Spleen (tissue), 11 donors: Measurements from ENCODE around the gene CACNA1H. TPM values are rescaled to one million over a fixed set of nuclear protein-coding genes. Genes with fewer than 3 reads are reported as not detected.
"Not testable (repeated sequence)": the region's sequence is repeated elsewhere in the genome, so short reads cannot be mapped to it uniquely, and the experiment has no call there.

Experiments used
- DNase-seq: peaks from one replicate; pipeline ENCODE4 v3.0.0-alpha.2; 2020
- H3K27ac ChIP-seq, 8 donors: fragments of 200-600 bp; sonication (generic) in 7 of 8; 1 replicate in 4 of 8; 2 replicates in 4 of 8; pipeline versions ENCODE4 v1.5.0 to v1.8.0; 2016 to 2021; ENCODE audit warnings: inconsistent platforms in 4 of 8, mild to moderate bottlenecking in 4 of 8, moderate library complexity in 1 of 8
- H3K27me3 ChIP-seq, 7 donors: fragments of 200-600 bp; sonication (generic) in 6 of 7; replicated peaks in 1 of 7; 1 replicate in 4 of 7; 2 replicates in 3 of 7; pipeline versions ENCODE4 v1.5.0 to v1.8.0; 2016 to 2021; ENCODE audit warnings: inconsistent platforms in 3 of 7, mild to moderate bottlenecking in 1 of 7
- H3K36me3 ChIP-seq, 6 donors: fragments of 200-600 bp; sonication (generic) in 5 of 6; 1 replicate in 4 of 6; 2 replicates in 2 of 6; pipeline versions ENCODE4 v1.5.0 to v1.8.0; 2016 to 2021; ENCODE audit warnings: inconsistent platforms in 2 of 6
- H3K4me1 ChIP-seq, 6 donors: fragments of 200-600 bp; sonication (generic) in 5 of 6; 1 replicate in 3 of 6; 2 replicates in 3 of 6; pipeline versions ENCODE4 v1.5.0 to v1.8.0; 2016 to 2021; ENCODE audit warnings: inconsistent platforms in 3 of 6
- H3K4me3 ChIP-seq, 8 donors: fragments of 200-600 bp; sonication (generic) in 7 of 8; 1 replicate in 4 of 8; 2 replicates in 4 of 8; pipeline versions ENCODE4 v1.5.0 to v1.8.0; 2016 to 2021; ENCODE audit warnings: inconsistent platforms in 4 of 8, mild to moderate bottlenecking in 4 of 8, moderate library complexity in 2 of 8
- H3K9me3 ChIP-seq, 8 donors: fragments of 200-600 bp; sonication (generic) in 7 of 8; 1 replicate in 4 of 8; 2 replicates in 4 of 8; pipeline versions ENCODE4 v1.5.0 to v1.8.0; 2016 to 2021; ENCODE audit warnings: inconsistent platforms in 4 of 8
- CTCF ChIP-seq, 11 experiments: fragments of 200-600 bp in 7 of 11; fragments of 450-650 bp in 4 of 11; sonication (generic) in 4 of 11; IDR thresholded peaks in 8 of 11; conservative IDR thresholded peaks in 3 of 11; 1 replicate in 7 of 11; 2 replicates in 4 of 11; pipeline versions ENCODE4 v1.4.0 to v1.8.0; 2016 to 2021; ENCODE audit warnings: antibody characterized with exemption in 11 of 11, inconsistent platforms in 4 of 11, mild to moderate bottlenecking in 1 of 11
- POLR2A ChIP-seq, 3 donors: fragments of 450-650 bp; IDR thresholded peaks; one replicate each; pipeline ENCODE4 v1.5.1; 2017; ENCODE audit warnings: antibody characterized with exemption in 3 of 3, mild to moderate bottlenecking in 1 of 3
- POLR2AphosphoS5 ChIP-seq, 3 donors: sonication (generic); formaldehyde crosslinking; IDR thresholded peaks; one replicate each; pipeline ENCODE4 v1.5.1; 2017; ENCODE audit warnings: antibody characterized with exemption in 3 of 3
- WGBS, 5 donors: extraction: QIAGEN DNeasy Blood & Tissue Kit in 3 of 5; methylation state at CpG; one replicate each; pipeline versions ENCODE4 v1.1.5 to v1.1.7; 2013 to 2018; 5-methylcytosine and 5-hydroxymethylcytosine counted together
- intact Hi-C: fragments of 100-400 bp; cut with DNase I; formaldehyde crosslinking; loops from one replicate; pipeline ENCODE4 v1.15.0; 2023; ENCODE audit warnings: low total_unique reads
- polyA plus RNA-seq, 3 donors: library from polyadenylated mRNA; stranded (reverse); fragments of 200-250 nt; gene quantifications; one replicate each; pipeline ENCODE4 v1.2.1, GENCODE V29; 2013
- total RNA-seq, 7 donors: library from RNA; depleted of rRNA in 3 of 7; stranded (reverse); fragments of >200 nt in 3 of 7; fragmentation: NEBNext Ultra II Directional in 4 of 7; extraction: Animal tissue kit (Norgen Biotek cat#: 25700) in 4 of 7; gene quantifications; one replicate each; pipeline versions ENCODE4 v1.1.0 to v1.2.1, GENCODE V29; 2016 to 2021
- donor health status: healthy with polysubstance abuse.
- donor health status: DM: no; HTN: no; CAD: no; lungs with moderate emphysema.
- donor health status: DM: no; HTN: no; CAD: no.
- donor health status: Bipolar disorder and iron deficiency.
- donor health status: healthy.
- donor health status: DM: no; HTN: no; CAD: no.
- donor health status: DM: yes; HTN: yes; CAD: no.

Gene CACNA1H
- total and polyA plus RNA-seq, 10 donors: 0.33 to 2.1 (median 0.70) TPM

- H3K27me3 ChIP-seq: peaks cover 0 to 35% (median 0%) of the 10 kb centered on the region in 7 donors
- H3K4me3 ChIP-seq, H3K9me3 ChIP-seq, H3K27ac ChIP-seq, intact Hi-C loops, H3K36me3 ChIP-seq: not testable (repeated sequence)
- DNase-seq: peak; percentile 34
- WGBS, 5 donors: 63 to 76% (median 66%) methylated on average over 13 to 31 of the region's 32 CpGs
- H3K4me1 ChIP-seq: peaks cover 0 to 15% (median 3%) of the 10 kb centered on the region in 6 donors
Observed at GRCh38 chr16:1243907-1244850, 91.3 kb downstream of the CACNA1H start.

- intact Hi-C loops: no loop called here
- peaks cover 0 to 35% (median 0%) of the 10 kb centered on the region in 7 donors for H3K27me3 ChIP-seq
- WGBS, 5 donors: 47 to 71% (median 55%) methylated on average over 8 to 12 of the region's 12 CpGs
- DNase-seq: peak; percentile 35
- no peak overlapping the region for H3K27ac ChIP-seq
- H3K36me3 ChIP-seq: no peaks in the 10 kb centered on the region
- TF ChIP-seq CTCF (IDR thresholded peaks at IDR 0.05 in 8 of 11, conservative IDR thresholded peaks at IDR 0.05 in 3 of 11) (no peak), POLR2AphosphoS5 (IDR thresholded peaks at IDR 0.05) (peak in 1 of 3 donors; percentile 21), POLR2A (IDR thresholded peaks at IDR 0.05) (no peak)
- no peak overlapping the region for H3K4me3 ChIP-seq
- peaks cover 0 to 15% (median 3%) of the 10 kb centered on the region in 6 donors for H3K4me1 ChIP-seq
- H3K9me3 ChIP-seq: no peaks in the 10 kb centered on the region
Observed at GRCh38 chr16:1244881-1245280, 92.0 kb downstream of the CACNA1H start.

DNA sequence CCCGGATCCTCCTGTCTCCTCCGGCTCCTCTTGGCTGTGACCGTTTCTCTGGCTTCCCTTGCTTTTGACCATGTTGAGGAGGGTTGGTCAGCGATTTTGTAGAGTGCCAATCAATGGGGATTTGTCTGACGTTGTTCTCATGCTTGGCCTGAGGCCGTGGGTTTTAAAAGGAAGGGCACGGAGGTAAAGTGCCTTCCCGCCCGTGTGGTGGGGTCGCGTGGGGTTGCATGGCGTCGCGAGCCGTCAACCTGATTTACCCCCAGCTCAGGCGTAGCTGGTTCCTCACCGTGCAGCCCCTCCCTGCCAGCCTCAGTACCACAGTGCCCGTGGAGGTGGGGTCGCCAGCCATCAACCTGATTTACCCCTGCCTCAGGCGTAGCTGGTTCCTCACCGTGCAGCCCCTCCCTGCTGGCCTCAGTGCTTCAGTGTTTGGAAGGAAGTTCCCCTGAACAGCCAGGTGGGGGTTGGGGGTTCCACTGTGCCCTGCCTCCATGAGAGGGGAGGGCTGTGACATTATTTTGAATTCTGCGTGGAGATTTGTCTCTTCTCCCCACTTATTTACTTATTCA is 92.6 kb downstream of the CACNA1H start:
- Histone ChIP-seq H3K27ac (no peak overlapping the region), H3K4me3 (no peak overlapping the region), H3K36me3 (no peaks in the 10 kb centered on the region), H3K27me3 (peaks cover 0 to 31% (median 0%) of the 10 kb centered on the region in 7 donors), H3K4me1 (peaks cover 0 to 15% (median 3%) of the 10 kb centered on the region in 6 donors), H3K9me3 (no peaks in the 10 kb centered on the region)
- intact Hi-C loops: no loop called here
- TF ChIP-seq CTCF (IDR thresholded peaks at IDR 0.05 in 8 of 11, conservative IDR thresholded peaks at IDR 0.05 in 3 of 11) (no peak), POLR2AphosphoS5 (IDR thresholded peaks at IDR 0.05) (no peak), POLR2A (IDR thresholded peaks at IDR 0.05) (no peak)
- WGBS, 5 donors: 25 to 35% (median 26%) methylated on average over 22 of the region's 22 CpGs
- DNase-seq: peak; percentile 31

GRCh38 chr16:1247903-1248537 is 95.1 kb downstream of the CACNA1H start:
- WGBS, 5 donors: 85 to 91% (median 87%) methylated on average over 11 to 14 of the region's 14 CpGs
- H3K4me3 ChIP-seq, intact Hi-C loops, H3K9me3 ChIP-seq, H3K27ac ChIP-seq, H3K36me3 ChIP-seq, DNase-seq: not testable (repeated sequence)
- Histone ChIP-seq H3K4me1 (peaks cover 0 to 15% (median 3%) of the 10 kb centered on the region in 6 donors), H3K27me3 (peaks cover 0 to 31% (median 0%) of the 10 kb centered on the region in 7 donors)

- peaks cover 0 to 15% (median 3%) of the 10 kb centered on the region in 6 donors for H3K4me1 ChIP-seq
- WGBS, 5 donors: 70 to 88% methylated on average over 2 to 6 of the region's 43 CpGs; no CpG with 5 or more reads in 3 of the 5 donors
- peaks cover 0 to 25% (median 0%) of the 10 kb centered on the region in 7 donors for H3K27me3 ChIP-seq
- H3K4me3 ChIP-seq, H3K9me3 ChIP-seq, H3K27ac ChIP-seq, H3K36me3 ChIP-seq, intact Hi-C loops: not testable (repeated sequence)
- peak; percentile 41 for DNase-seq
Observed at GRCh38 chr16:1249031-1249755, 96.3 kb downstream of the CACNA1H start.

DNA sequence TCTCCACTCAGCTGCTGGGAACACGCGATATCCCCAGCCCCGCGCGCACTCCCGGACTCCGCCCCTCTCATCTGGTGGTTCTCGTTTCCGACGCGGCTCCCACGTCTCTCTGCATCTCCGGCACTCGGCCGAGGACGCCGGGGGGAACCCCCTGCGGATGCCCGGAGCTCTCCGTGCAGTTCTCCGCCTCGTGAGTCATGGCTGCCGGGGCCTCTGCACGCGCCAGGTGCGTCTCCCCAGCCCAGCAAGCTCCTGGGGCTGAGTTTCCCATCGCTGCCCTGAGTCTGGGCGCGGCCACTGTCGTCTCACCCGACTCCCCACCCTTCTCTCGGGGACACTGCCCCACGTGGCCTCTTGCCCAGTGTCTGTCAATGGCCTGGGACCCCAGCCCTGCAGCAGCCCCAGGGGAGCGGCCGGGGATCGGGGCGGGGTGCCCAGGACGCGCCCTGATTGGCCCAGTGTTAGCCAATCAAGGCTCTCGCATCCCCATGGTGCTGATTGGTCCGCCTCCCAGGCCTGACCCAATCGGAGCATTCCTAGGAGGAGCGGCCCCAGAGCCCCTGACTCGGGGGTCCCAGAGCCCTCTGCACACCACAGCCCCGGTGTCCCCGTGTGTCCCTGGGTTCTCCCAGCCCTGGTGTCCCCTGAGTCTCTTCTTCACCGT is 100.9 kb downstream of the CACNA1H start:
- intact Hi-C loops, H3K4me3 ChIP-seq, H3K36me3 ChIP-seq, H3K27ac ChIP-seq, DNase-seq, H3K4me1 ChIP-seq, H3K9me3 ChIP-seq: not testable (repeated sequence)
- H3K27me3 ChIP-seq: peaks cover 0 to 36% (median 11%) of the 10 kb centered on the region in 7 donors
- WGBS, 5 donors: no CpG with 5 or more reads among the region's 47 CpGs

DNA sequence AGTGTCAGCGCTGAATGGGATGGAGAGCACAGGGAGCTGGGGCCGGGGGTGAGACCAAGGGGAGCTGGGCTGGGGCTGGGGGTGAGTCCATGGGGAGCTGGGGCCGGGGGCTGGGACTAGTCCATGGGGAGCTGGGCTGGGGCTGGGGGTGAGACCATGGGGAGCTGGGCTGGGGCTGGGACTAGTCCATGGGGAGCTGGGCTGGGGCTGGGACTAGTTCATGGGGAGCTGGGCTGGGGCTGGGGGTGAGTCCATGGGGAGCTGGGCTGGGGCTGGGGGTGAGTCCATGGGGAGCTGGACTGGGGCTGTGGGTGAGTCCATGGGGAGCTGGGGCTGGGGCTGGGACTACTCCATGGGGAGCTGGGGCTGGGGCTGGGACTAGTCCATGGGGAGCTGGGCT is 101.9 kb downstream of the CACNA1H start:
- H3K27ac ChIP-seq, H3K36me3 ChIP-seq, intact Hi-C loops, H3K9me3 ChIP-seq, H3K4me3 ChIP-seq: not testable (repeated sequence)
- Histone ChIP-seq H3K27me3 (peaks cover 0 to 46% (median 21%) of the 10 kb centered on the region in 7 donors), H3K4me1 (peaks cover 0 to 11% (median 6%) of the 10 kb centered on the region in 6 donors)
- peak; percentile 29 for DNase-seq
- 87 to 93% (median 90%) methylated on average over 2 to 3 of the region's 3 CpGs; no CpG with 5 or more reads in 2 of the 5 donors for WGBS, 5 donors
